GM20000 (cell line): Measurements from ENCODE around the gene HSD17B8.

Source experiments
- DNase-seq: peaks from one replicate; pipeline ENCODE4 v3.0.0; 2012; ENCODE audit warnings: low spot score
- CTCF ChIP-seq: IDR thresholded peaks from 2 replicates; pipeline ENCODE4 v1.5.1; 2012; ENCODE audit warnings: mild to moderate bottlenecking, control low read depth; ENCODE audit errors: extremely low read depth, missing control alignments

HSD17B8 gene

GRCh38 chr6:33189625-33190448 is 14.6 kb upstream of the HSD17B8 start:
- no peak for TF ChIP-seq CTCF

GRCh38 chr6:33190504-33191107 is 13.8 kb upstream of the HSD17B8 start:
- no peak for DNase-seq
- no peak for TF ChIP-seq CTCF

More at GRCh38 chr6:33189625-33190448, 14.6 kb upstream of the HSD17B8 start:
- DNase-seq = no peak

GRCh38 chr6:33191383-33192104 is 12.9 kb upstream of the HSD17B8 start:
- TF ChIP-seq CTCF = no peak
- DNase-seq = no peak

- DNase-seq = peak; percentile 54
- TF ChIP-seq CTCF = no peak
Observed at GRCh38 chr6:33192105-33192646, 12.3 kb upstream of the HSD17B8 start, which contains the start of gene COL11A2. TSS of gene COL11A2 (minus strand) at chr6:33192467. CDS start at chr6:33192240, 227 bp downstream.

GRCh38 chr6:33192671-33193602 is 11.5 kb upstream of the HSD17B8 start:
- peak; percentile 56 for DNase-seq

GRCh38 chr6:33193619-33194018 is 10.8 kb upstream of the HSD17B8 start:
- no peak for DNase-seq
- no peak for TF ChIP-seq CTCF

More at GRCh38 chr6:33192671-33193602, 11.5 kb upstream of the HSD17B8 start:
- no peak for TF ChIP-seq CTCF
